Keratinocyte (primary cell): Measurements from ENCODE around the gene TSPEAR. TPM values are rescaled to one million over a fixed set of nuclear protein-coding genes. Genes with fewer than 3 reads are reported as not detected.

Source experiments
- DNase-seq: peaks from one replicate; pipeline ENCODE4 v3.0.0-alpha.2; 2011; ENCODE audit warnings: low read depth, missing footprints, low spot score
- FAIRE-seq: peaks from 2 replicates; lab custom pipeline; 2011; peaks lifted over from hg19 to GRCh38; lab: Jason Lieb, UNC
- H2AFZ ChIP-seq: 2 replicates; pipeline ENCODE4 v1.6.0; 2012; ENCODE audit warnings: low read length, control low read depth, inconsistent platforms; ENCODE audit not compliant: control insufficient read depth
- H3K27ac ChIP-seq: 2 replicates; pipeline ENCODE4 v1.5.1; 2011; ENCODE audit warnings: low read length; ENCODE audit not compliant: control insufficient read depth, insufficient read depth
- H3K27me3 ChIP-seq: 3 replicates; pipeline ENCODE4 v1.6.0; 2011; ENCODE audit warnings: low read length; ENCODE audit not compliant: control insufficient read depth, insufficient read depth; ENCODE audit errors: extremely low read depth
- H3K36me3 ChIP-seq, 2 experiments: 2 replicates in 1 of 2; 3 replicates in 1 of 2; pipeline ENCODE4 v1.5.1; 2011; ENCODE audit warnings: low read length in 2 of 2, mild to moderate bottlenecking in 1 of 2; ENCODE audit not compliant: control insufficient read depth in 2 of 2, insufficient read depth in 2 of 2; ENCODE audit errors: extremely low read depth in 1 of 2
- H3K4me1 ChIP-seq: 3 replicates; pipeline ENCODE4 v1.5.1; 2011; ENCODE audit warnings: low read length; ENCODE audit not compliant: control insufficient read depth, insufficient read depth; ENCODE audit errors: extremely low read depth
- H3K4me2 ChIP-seq: 3 replicates; pipeline ENCODE4 v1.6.0; 2011; ENCODE audit warnings: low read depth, low read length; ENCODE audit not compliant: control insufficient read depth, insufficient read depth; ENCODE audit errors: extremely low read depth
- H3K4me3 ChIP-seq, 3 experiments: fragments of 200-600 bp in 1 of 3; sonication (generic) in 1 of 3; 2 replicates in 2 of 3; 3 replicates in 1 of 3; pipeline ENCODE4 v1.5.1; 2011 to 2016; ENCODE audit warnings: low read length in 3 of 3, mild to moderate bottlenecking in 3 of 3, control low read depth in 2 of 3, inconsistent platforms in 1 of 3, low read depth in 1 of 3, mixed read lengths in 1 of 3, mixed run types in 1 of 3, moderate library complexity in 1 of 3; ENCODE audit not compliant: control insufficient read depth in 2 of 3, insufficient read depth in 2 of 3; ENCODE audit errors: extremely low read depth in 1 of 3
- H3K79me2 ChIP-seq: 2 replicates; pipeline ENCODE4 v1.6.0; 2012; ENCODE audit warnings: low read length; ENCODE audit not compliant: control insufficient read depth, insufficient read depth
- H3K9ac ChIP-seq: 3 replicates; pipeline ENCODE4 v1.6.0; 2011; ENCODE audit warnings: low read length; ENCODE audit not compliant: control insufficient read depth, insufficient read depth; ENCODE audit errors: extremely low read depth
- H3K9me1 ChIP-seq: 3 replicates; pipeline ENCODE4 v1.6.0; 2011; ENCODE audit warnings: low read length; ENCODE audit not compliant: control insufficient read depth, insufficient read depth; ENCODE audit errors: extremely low read depth
- H3K9me3 ChIP-seq: 2 replicates; pipeline ENCODE4 v1.5.1; 2012; ENCODE audit warnings: low read depth, low read length; ENCODE audit not compliant: control insufficient read depth
- H4K20me1 ChIP-seq: 3 replicates; pipeline ENCODE4 v1.6.0; 2011; ENCODE audit warnings: low read length; ENCODE audit not compliant: control insufficient read depth, insufficient read depth; ENCODE audit errors: extremely low read depth
- CTCF ChIP-seq, 3 experiments: IDR thresholded peaks in 1 of 3; conservative IDR thresholded peaks in 1 of 3; optimal IDR thresholded peaks in 1 of 3; 2 replicates in 2 of 3; 3 replicates in 1 of 3; pipeline versions ENCODE3 to v1.5.1; 2011; ENCODE audit warnings: low read length in 3 of 3, mild to moderate bottlenecking in 3 of 3, moderate library complexity in 2 of 3, control low read depth in 1 of 3, inconsistent platforms in 1 of 3; ENCODE audit not compliant: insufficient read depth in 2 of 3; ENCODE audit errors: extremely low read depth in 1 of 3
- EZH2 ChIP-seq: IDR thresholded peaks from one replicate; pipeline ENCODE4 v1.6.1; 2012; ENCODE audit warnings: inconsistent platforms, mild to moderate bottlenecking, low read length, moderate library complexity
- dilution Hi-C: fragments of 300-500 bp; cut with MboI; formaldehyde crosslinking; loops from one replicate; pipeline ENCODE4 v1.7.0; 2020; ENCODE audit warnings: low sequenced_read_pairs; ENCODE audit not compliant: extremely low pct_ligation_motif_present
- polyA plus RNA-seq, 5 experiments: library from polyadenylated mRNA; depleted of rRNA in 3 of 5; stranded (reverse) in 3 of 5; stranded (forward) in 1 of 5; unstranded in 1 of 5; fragments of >200 nt; gene quantifications; 1 replicate in 1 of 5; 2 replicates in 3 of 5; 3 replicates in 1 of 5; pipeline versions ENCODE4 v1.2.1 to v1.2.3, GENCODE V29; 2011 to 2012; ENCODE audit warnings: missing spikeins in 2 of 5, low read depth in 1 of 5, low replicate concordance in 1 of 5

Gene TSPEAR
- polyA plus RNA-seq, 1 donor (not counting 4 experiments of a cell fraction or from before 2014, with no cell fraction given): 0.12 TPM

- no peak overlapping the region for H2AFZ ChIP-seq
- H3K9me3 ChIP-seq: peaks cover 3% of the 10 kb centered on the region
- H3K36me3 ChIP-seq: no peaks in the 10 kb centered on the region
- no peaks in the 10 kb centered on the region for H3K4me1 ChIP-seq
- no peak overlapping the region for H3K4me2 ChIP-seq
- H3K9me1 ChIP-seq: no peaks in the 10 kb centered on the region
- no peaks in the 10 kb centered on the region for H3K27me3 ChIP-seq
- FAIRE-seq (no peak), DNase-seq (no peak)
- TF ChIP-seq CTCF (optimal IDR thresholded peaks at IDR 0.05 in 1 of 3, IDR thresholded peaks at IDR 0.05 in 1 of 3, conservative IDR thresholded peaks at IDR 0.05 in 1 of 3; ENCODE audit: extremely low read depth in 1 of 3, insufficient read depth in 2 of 3, low read length in 3 of 3) (no peak), EZH2 (no peak)
- no peak overlapping the region for H3K9ac ChIP-seq
- no peak overlapping the region for H3K27ac ChIP-seq
- dilution Hi-C loops: no loop called here
- no peak overlapping the region for H3K4me3 ChIP-seq
- no peaks in the 10 kb centered on the region for H3K79me2 ChIP-seq
- H4K20me1 ChIP-seq: no peaks in the 10 kb centered on the region
Observed at GRCh38 chr21:44471341-44471740, 240.0 kb downstream of the TSPEAR start.

- H3K4me2 ChIP-seq: no peak overlapping the region
- H3K27me3 ChIP-seq: no peaks in the 10 kb centered on the region
- TF ChIP-seq EZH2 (no peak), CTCF (optimal IDR thresholded peaks at IDR 0.05 in 1 of 3, IDR thresholded peaks at IDR 0.05 in 1 of 3, conservative IDR thresholded peaks at IDR 0.05 in 1 of 3; ENCODE audit: extremely low read depth in 1 of 3, insufficient read depth in 2 of 3, low read length in 3 of 3) (no peak)
- H3K79me2 ChIP-seq: no peaks in the 10 kb centered on the region
- H3K36me3 ChIP-seq: no peaks in the 10 kb centered on the region
- H3K9me3 ChIP-seq: peaks cover 3% of the 10 kb centered on the region
- no peak overlapping the region for H3K27ac ChIP-seq
- H2AFZ ChIP-seq: no peak overlapping the region
- H3K4me1 ChIP-seq: no peaks in the 10 kb centered on the region
- no peaks in the 10 kb centered on the region for H4K20me1 ChIP-seq
- H3K9me1 ChIP-seq: no peaks in the 10 kb centered on the region
- dilution Hi-C loops: no loop called here
- H3K4me3 ChIP-seq: no peak overlapping the region
- H3K9ac ChIP-seq: no peak overlapping the region
- DNase-seq: no peak
- FAIRE-seq: no peak
Observed at GRCh38 chr21:44467859-44468195, 243.5 kb downstream of the TSPEAR start.
